ENCODE data around the gene PITRM1. TPM values are rescaled to one million over a fixed set of nuclear protein-coding genes. Genes with fewer than 3 reads are reported as not detected.
"Not testable (repeated sequence)": the region's sequence is repeated elsewhere in the genome, so short reads cannot be mapped to it uniquely, and the experiment has no call there.

The PITRM1 gene, protein sequence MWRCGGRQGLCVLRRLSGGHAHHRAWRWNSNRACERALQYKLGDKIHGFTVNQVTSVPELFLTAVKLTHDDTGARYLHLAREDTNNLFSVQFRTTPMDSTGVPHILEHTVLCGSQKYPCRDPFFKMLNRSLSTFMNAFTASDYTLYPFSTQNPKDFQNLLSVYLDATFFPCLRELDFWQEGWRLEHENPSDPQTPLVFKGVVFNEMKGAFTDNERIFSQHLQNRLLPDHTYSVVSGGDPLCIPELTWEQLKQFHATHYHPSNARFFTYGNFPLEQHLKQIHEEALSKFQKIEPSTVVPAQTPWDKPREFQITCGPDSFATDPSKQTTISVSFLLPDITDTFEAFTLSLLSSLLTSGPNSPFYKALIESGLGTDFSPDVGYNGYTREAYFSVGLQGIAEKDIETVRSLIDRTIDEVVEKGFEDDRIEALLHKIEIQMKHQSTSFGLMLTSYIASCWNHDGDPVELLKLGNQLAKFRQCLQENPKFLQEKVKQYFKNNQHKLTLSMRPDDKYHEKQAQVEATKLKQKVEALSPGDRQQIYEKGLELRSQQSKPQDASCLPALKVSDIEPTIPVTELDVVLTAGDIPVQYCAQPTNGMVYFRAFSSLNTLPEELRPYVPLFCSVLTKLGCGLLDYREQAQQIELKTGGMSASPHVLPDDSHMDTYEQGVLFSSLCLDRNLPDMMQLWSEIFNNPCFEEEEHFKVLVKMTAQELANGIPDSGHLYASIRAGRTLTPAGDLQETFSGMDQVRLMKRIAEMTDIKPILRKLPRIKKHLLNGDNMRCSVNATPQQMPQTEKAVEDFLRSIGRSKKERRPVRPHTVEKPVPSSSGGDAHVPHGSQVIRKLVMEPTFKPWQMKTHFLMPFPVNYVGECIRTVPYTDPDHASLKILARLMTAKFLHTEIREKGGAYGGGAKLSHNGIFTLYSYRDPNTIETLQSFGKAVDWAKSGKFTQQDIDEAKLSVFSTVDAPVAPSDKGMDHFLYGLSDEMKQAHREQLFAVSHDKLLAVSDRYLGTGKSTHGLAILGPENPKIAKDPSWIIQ
- 10 to 100 TPM; 47.5 to 68.1 (median 58.5) TPM for polyA plus RNA-seq (ENCODE audit: insufficient read length in 3 of 3)

GRCh38 chr10:3172446-3173170, at the start of gene PITRM1:
TSS of gene PITRM1 (minus strand) at chr10:3172782. CDS start at chr10:3172772, 10 bp downstream.
- DNase-seq (ENCODE audit: low read depth in 3 of 3, low spot score in 2 of 3): peak; percentile 89 to 94 (median 92)

DNA sequence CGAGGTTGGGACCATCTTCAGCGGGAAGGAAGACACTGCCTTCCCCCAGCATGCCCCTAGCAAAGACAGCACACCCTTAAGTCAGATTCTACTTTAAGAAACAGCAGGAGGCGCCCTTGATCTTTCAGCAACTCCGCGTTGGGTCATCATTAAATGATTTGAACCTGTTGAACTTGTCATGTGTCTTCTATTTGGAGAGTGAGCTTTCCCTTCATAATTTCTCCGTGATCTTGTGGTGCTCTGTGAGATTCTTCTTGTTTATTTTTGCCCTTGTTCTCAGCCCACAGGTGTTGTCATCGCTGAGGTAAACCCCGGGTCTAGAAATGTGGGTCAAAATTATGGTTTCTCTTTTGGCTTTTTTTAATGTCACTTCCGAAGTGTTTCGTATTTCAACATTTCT, 49.5 kb upstream of the PITRM1 start:
- no peak for DNase-seq (ENCODE audit: low read depth in 3 of 3, low spot score in 2 of 3)

DNA sequence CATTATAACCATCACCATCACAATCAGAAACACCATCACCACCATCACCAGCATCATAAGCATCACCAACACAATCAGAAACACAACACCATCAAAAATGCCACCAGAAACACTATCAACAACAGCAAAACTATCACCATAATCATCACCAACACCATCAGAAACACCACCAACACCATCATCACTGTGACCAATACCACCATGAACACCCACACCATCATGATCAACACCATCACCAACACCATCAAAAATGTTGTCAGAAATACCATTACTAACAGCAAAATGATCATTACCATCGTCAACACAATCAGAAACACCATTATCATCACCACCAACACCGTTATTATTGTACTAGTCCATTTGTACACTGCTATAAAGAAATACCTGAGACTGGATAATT, 49.0 kb upstream of the PITRM1 start:
- DNase-seq (ENCODE audit: low read depth in 3 of 3, low spot score in 2 of 3): not testable (repeated sequence)

- DNase-seq (ENCODE audit: low read depth in 3 of 3, low spot score in 2 of 3): no peak
These were observed 48.3 kb upstream of the PITRM1 start for GRCh38 chr10:3220853-3221252.

- DNase-seq (ENCODE audit: low read depth in 3 of 3, low spot score in 2 of 3): not testable (repeated sequence)
These were observed 46.5 kb upstream of the PITRM1 start for GRCh38 chr10:3219021-3219628.

DNA sequence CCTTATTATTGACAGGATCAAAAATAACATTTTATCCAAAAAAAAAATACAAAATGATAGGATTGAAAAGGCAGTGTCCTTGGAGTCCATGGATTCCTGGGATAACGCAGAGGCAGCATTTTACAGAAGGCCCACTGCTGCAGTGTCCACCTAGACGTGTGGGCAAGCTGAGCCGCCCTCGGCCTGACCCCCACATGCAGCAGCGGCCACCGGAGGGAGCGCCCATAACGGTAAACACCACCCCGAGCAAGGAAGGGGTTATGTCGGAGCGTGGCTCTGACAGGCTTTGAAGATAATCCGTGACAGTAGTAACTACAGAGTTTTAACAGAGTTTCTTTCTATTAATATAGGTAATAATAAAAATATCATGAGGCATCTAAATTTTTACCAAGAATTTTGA, 45.3 kb upstream of the PITRM1 start:
- no peak for DNase-seq (ENCODE audit: low read depth in 3 of 3, low spot score in 2 of 3)

DNA sequence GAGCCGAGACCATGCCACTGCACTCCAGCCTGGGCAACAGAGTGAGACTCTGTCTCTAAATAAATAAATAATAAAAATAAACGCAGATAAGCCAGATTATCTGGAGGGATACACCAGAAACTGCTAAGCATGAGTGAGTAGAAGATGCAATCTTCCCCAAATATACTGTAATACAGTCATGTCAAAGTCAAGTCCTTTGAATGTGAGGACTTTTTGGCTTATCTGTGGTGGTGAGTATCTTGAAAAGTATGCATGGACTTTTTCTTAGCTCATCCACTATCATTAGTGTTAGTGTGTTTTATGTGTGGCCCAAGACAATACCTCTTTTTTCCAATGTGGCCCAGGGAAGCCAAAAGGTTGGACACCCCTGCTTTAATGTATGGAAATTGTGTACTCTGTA, 44.7 kb upstream of the PITRM1 start:
- DNase-seq (ENCODE audit: low read depth in 3 of 3, low spot score in 2 of 3): no peak

GRCh38 chr10:3215153-3215775, 42.7 kb upstream of the PITRM1 start:
- DNase-seq (ENCODE audit: low read depth in 3 of 3, low spot score in 2 of 3): no peak

DNA sequence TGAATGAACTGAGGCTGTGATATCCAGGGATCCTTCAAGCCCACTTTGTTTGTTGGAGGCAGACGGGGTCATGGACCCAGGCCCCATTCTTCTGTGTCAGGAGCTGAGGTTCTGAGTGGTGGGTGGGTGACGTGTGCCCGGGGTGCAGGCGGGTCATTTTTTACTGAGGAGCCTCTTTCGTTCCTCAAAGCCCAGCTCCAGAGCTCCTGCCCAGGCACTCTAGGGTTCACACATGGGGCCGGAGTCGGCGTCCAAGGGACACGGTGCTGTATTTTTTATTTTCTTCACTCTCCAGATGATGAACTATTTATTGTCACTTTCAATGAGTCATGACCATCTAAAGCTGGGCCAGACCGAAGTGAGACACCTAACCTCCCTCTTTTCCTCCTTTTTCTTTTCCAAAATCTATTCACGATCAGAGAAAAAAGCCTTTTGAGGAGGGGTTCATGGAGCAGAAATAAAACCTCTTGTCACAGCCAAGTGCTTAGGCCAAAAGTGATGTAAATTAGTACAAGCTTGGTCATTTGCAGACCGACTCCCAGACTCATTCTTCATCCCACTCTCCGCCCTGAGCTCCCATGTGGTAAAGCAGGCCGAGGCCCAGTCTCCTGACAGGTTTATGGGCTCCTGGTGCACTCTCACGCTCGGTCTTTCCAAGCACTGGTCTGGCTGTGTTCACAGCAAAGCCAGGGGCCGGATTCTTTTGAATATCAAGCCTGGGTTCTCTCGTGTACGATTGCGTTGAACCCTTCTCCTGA, 41.4 kb upstream of the PITRM1 start:
- DNase-seq (ENCODE audit: low read depth in 3 of 3, low spot score in 2 of 3): no peak

DNA sequence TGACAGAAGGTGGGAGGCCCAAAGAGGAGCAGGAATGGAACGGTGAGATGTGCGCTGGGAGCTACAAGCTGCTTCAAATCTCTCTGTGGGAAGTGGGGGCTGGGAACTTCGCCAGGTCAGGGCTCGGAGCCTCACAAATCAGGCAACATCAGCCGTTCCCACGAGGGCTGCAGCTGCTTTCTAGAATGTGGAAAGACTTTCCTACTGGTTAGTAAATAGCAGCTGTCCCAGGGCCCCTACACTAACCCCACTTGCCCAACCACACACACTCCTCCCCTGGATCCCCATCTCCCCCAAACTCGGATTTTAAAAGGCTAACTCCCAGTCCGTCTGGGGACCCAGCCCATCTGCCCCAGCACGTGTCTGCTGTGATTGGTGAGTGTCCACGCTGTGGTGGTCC, 40.6 kb upstream of the PITRM1 start:
- DNase-seq (ENCODE audit: low read depth in 3 of 3, low spot score in 2 of 3): no peak

DNA sequence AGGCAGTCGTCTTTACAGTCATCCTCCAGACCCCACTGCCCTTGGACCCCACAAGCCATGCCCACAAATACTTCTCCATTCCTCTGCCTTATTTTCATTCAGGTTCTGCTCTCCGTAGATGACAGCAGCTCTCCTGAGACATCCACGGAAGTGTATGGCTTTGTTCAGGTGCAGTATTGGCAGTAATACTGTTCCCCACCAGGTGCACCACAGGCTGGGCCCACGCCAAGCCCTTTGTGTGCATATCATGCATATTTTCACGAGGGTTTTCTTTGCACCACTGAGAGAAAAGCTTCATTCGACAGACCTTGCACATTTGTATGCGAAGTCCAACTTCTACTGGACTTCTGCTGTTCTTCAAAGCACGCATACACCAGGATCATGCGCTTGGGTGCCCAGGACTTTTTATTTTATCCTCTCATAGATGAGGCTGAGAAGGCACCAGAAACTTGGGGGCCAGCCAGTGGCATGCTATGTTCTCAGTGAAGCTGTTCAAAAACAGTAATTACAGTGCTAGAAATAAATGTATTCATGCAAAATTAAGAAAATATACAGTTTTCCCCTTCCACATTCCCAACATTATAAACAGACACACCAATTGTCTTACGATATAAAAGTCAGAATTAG, 37.8 kb upstream of the PITRM1 start:
- DNase-seq (ENCODE audit: low read depth in 3 of 3, low spot score in 2 of 3): no peak

DNA sequence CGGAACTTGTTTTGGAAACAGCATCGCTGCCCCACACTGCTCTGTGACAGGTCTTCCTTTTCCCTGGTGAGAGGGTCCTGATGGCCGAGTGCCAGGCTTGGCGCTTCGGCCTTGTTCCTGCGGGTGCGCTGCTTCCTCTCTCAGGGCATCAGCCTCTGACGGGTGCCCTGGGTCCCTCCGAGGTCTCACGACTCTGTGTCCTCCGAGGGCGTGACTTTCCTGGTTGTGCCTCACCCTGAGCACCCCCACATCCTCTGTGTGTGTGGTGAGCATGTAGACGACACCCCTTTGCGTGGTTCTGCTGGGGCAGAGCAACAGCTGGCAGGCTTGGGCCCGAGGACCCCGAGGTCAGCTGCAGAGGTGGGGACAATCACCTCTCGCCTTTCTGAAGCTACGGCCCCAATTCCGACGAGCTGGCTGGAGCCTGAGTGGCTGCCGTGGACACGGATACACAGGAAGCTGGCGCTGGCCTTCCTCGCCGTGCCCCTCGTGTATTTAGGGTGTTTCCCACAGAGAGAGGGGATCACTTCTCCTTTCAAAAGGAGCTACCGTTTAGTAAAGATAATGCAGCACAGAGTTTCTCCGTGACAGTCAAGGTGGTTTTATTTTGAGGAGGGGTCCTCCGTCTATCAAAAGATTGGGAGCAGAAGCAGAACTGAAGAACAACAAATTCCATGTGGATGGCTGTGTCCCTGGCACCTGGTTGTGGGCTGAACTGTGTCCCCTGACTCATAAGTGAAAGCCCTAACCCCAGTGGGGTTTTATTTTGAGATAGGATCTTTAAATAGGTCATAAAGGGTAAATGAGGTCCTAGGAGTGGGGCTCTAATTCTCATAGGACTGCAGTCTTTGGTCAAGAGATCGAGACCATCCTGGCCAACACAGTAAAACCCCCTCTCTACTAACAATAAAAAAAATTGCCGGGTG, 36.2 kb upstream of the PITRM1 start:
- no peak for DNase-seq (ENCODE audit: low read depth in 3 of 3, low spot score in 2 of 3)

DNA sequence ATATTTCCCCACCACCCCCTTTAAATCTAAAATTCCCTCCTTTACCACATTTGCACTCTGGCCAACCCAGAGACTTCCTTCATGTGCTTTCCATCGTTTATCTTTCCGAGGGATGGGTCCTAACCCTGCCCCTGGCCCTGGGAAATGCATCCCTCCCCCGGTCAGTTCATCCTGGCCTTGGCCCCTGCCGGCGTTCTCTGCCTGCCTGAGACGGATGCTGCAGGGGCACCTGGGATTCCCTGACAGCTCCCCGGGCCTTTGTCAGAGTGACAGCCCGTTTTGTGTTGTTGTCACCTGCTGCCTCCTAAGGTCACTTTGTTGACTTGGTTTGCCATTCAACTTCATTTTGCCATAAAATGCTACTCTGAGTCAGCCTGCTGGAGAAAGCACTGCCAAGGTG, 34.8 kb upstream of the PITRM1 start:
- no peak for DNase-seq (ENCODE audit: low read depth in 3 of 3, low spot score in 2 of 3)

DNA sequence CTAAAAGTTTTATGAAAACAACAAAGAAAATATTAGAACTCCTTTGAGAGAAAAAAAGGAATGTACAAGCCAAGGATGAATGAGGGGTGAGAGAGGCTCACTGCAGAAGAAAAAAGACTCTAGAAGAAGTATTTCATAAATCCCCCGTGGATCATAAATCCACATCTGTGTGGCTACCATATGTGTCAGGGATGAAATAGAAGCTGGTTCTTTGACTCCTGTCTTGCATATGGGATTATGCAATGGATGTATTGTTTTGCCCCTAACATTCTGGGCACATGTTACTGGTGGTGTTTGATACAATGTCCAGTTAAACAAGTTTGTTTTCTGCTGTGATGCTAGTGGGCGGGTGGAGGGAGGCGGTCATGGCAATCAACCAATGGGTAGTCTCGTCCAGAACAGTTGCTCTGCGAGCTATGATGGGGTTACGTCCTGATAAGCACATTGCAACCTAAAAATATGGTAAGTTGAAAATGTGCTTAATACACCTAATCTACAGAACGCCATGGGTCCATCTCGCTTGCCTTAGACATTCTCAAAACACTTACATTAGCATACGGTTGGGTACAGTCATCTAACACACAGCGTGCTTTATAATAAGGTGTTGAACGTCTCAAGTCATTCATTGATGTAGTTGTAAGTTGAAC, 34.1 kb upstream of the PITRM1 start:
- DNase-seq (ENCODE audit: low read depth in 3 of 3, low spot score in 2 of 3): no peak

DNA sequence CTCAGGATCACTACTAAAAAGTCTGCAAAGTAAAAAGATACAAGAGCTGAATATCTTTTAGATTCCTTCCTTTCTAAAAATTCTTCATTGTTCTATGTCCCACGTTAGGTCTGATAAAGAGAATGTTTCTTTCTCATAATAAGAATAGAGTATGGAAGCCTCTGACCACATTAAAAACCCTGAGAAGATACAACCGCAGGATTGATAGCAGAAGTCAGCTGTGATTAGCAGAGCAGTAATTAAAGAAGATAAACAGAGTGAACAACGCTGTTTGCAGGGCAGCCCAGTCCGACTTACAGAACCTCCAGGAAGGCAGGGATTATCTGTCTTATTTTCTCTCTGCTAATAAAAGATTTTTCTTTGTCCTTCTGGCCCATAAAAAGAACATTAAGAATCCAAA, 31.4 kb upstream of the PITRM1 start:
- no peak for DNase-seq (ENCODE audit: low read depth in 3 of 3, low spot score in 2 of 3)

DNA sequence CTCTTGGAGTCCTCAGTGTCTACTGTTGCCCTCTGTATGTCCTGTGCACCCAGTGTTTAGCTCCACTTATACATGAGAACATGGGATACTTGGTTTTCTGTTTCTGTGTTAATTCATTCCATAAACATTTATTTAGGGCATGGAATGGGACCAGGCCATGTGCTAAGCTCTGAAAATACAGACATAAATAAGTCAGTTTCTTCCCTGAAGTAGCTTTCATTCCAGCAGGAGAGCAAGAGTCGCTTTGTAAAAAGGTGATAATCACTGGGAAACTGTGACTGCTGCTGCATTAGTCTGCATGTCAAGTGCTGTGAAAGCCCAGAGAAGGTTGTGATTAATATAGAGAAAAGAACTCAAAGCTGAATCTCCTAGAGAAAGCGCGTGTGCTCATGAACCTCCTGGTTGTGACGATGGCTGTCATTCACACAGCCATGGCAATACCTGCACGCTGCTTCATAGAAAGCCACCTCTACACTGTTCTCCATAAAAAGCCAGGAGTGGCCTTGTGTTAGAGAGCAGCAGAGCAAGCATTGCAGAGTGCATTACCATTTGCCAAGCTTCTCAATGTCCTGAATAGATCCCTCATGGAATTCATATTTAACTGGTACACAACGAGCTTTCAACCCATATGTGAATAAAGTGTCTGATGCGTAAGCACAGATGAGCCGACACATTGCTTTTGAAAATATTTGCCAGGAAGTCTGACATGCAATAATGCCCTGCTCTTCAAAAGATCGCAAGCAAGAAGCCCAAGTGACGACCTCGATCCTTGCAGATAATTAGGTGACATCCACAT, 30.6 kb upstream of the PITRM1 start:
- DNase-seq (ENCODE audit: low read depth in 3 of 3, low spot score in 2 of 3): no peak

Data from right renal cortex interstitium (tissue), 3 donors.